Inferior parietal cortex (tissue), 1 donor: ENCODE measurements around the gene PLGRKT.
"Not testable (repeated sequence)": the region's sequence is repeated elsewhere in the genome, so short reads cannot be mapped to it uniquely, and the experiment has no call there.

Experiments
- DNase-seq: peaks from one replicate; pipeline ENCODE4 v3.0.0-alpha.2; 2016; ENCODE audit errors: extremely low spot score

PLGRKT gene

GRCh38 chr9:5375790-5376477 lies 61.8 kb downstream of the PLGRKT start:
- no peak for DNase-seq

GRCh38 chr9:5375091-5375490 lies 62.6 kb downstream of the PLGRKT start:
- DNase-seq: no peak

GRCh38 chr9:5364294-5365024 lies 73.3 kb downstream of the PLGRKT start:
- no peak for DNase-seq

GRCh38 chr9:5361326-5362010 lies 76.3 kb downstream of the PLGRKT start:
- DNase-seq: no peak

- DNase-seq: no peak
Observed at GRCh38 chr9:5360341-5360740, 77.4 kb downstream of the PLGRKT start.

GRCh38 chr9:5357431-5358105 lies 80.2 kb downstream of the PLGRKT start:
- DNase-seq: no peak

GRCh38 chr9:5355817-5356216 lies 81.9 kb downstream of the PLGRKT start:
- DNase-seq: no peak

GRCh38 chr9:5355226-5355625 lies 82.5 kb downstream of the PLGRKT start:
- DNase-seq: no peak

- DNase-seq: no peak
Observed at GRCh38 chr9:5354184-5354583, 83.5 kb downstream of the PLGRKT start.

GRCh38 chr9:5352637-5353248 lies 85.0 kb downstream of the PLGRKT start:
- no peak for DNase-seq

GRCh38 chr9:5338992-5339981 lies 98.4 kb downstream of the PLGRKT start, which contains the start of gene RLN1:
Gene RLN1, minus strand, starts transcription at chr9:5339876. Its CDS starts 130 bp downstream, at chr9:5339746.
- not testable (repeated sequence) for DNase-seq

GRCh38 chr9:5336688-5337087 lies 101.0 kb downstream of the PLGRKT start:
- DNase-seq: no peak

GRCh38 chr9:5331276-5331675 lies 106.4 kb downstream of the PLGRKT start:
- not testable (repeated sequence) for DNase-seq

- DNase-seq: no peak
Observed at GRCh38 chr9:5326893-5327548, 110.7 kb downstream of the PLGRKT start.

GRCh38 chr9:5326187-5326586 lies 111.5 kb downstream of the PLGRKT start:
- DNase-seq: no peak

GRCh38 chr9:5321601-5322000 lies 116.1 kb downstream of the PLGRKT start:
- DNase-seq: not testable (repeated sequence)

GRCh38 chr9:5321058-5321457 lies 116.7 kb downstream of the PLGRKT start:
- no peak for DNase-seq

- DNase-seq: not testable (repeated sequence)
Observed at GRCh38 chr9:5316406-5316805, 121.3 kb downstream of the PLGRKT start.

- no peak for DNase-seq
Observed at GRCh38 chr9:5315187-5315923, 122.4 kb downstream of the PLGRKT start.
